ENCODE data around the gene BTBD2. TPM values are rescaled to one million over a fixed set of nuclear protein-coding genes. Genes with fewer than 3 reads are reported as not detected.

BTBD2 gene
- total RNA-seq, 1 experiment from 2014 or later: 32.6 TPM

DNA sequence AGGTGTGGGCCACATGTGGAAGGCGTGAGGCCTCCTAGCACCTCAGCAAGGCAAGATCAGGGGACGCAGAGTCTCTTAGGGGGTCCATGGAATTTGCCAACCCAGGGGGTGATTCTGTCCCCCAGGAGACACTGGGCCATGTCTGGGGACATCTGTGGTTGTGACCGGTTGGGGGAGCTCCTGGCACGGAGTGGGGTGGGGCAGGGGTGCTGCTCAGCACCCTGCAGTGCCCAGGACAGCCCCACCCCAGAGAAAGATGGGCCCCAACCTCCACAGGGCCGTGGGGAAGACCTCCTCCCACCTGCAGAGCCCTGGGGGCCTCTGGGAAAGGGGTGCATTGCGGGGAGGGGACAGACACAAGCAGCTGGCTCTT, 31.5 kb upstream of the BTBD2 start:
- Histone ChIP-seq H3K27me3 (replicated peaks) (no peaks in the 10 kb centered on the region), H3K9me3 (replicated peaks) (no peaks in the 10 kb centered on the region), H3K27ac (no peak overlapping the region), H3K4me3 (no peak overlapping the region), H3K36me3 (peaks cover 33% of the 10 kb centered on the region), H3K4me1 (replicated peaks) (peaks cover 40% of the 10 kb centered on the region)
- DNase-seq (ENCODE audit: low read depth in 1 of 2, low spot score in 2 of 2): no peak

DNA sequence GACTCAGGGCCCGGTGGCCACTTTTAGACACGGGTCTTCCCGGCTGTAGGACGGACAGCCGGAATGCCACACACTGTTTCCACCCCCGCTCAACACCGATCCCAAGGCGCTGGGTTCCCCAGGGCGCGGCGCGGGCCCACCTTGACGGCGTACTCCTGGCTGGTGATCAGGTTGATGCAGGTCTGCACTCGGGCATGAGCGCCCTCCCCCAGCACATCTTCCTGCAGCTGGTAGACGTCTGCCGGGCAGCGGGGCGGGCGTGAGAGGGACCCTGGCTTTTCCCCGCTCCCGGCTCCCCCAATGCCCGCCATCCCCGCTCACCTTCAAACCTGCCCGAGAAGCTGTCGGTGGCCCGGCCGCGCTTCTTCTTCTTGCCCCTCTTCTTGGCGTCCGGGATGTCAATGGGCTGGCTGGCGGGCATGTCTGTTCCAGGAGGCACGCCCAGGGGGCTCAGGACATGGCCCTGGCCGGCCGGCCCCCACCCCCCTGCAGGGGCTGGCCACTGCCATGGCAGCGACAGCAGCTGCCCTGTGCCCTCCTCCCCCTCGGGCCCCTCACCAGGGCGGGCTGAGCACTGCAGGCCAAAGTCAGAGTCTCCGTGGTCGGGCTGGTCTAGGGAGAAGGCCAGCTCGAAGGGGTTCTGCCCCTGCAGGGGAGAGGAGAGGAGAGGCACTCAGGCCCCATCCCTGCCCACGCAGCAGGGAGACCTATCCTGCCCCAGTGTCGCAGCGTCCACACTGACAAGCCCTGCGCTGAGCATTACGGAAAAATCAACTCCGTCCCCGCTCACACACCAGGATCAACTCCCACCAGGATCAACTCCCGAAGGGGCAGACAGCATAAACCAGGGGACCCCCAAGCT, 30.8 kb upstream of the BTBD2 start:
- Histone ChIP-seq H3K9me3 (replicated peaks) (no peaks in the 10 kb centered on the region), H3K27me3 (replicated peaks) (no peaks in the 10 kb centered on the region), H3K27ac (no peak overlapping the region), H3K36me3 (peaks cover 40% of the 10 kb centered on the region), H3K4me3 (no peak overlapping the region), H3K4me1 (replicated peaks) (peaks cover 35% of the 10 kb centered on the region)
- DNase-seq (ENCODE audit: low read depth in 1 of 2, low spot score in 2 of 2): peak in 1 of 2 experiments; percentile 43

DNA sequence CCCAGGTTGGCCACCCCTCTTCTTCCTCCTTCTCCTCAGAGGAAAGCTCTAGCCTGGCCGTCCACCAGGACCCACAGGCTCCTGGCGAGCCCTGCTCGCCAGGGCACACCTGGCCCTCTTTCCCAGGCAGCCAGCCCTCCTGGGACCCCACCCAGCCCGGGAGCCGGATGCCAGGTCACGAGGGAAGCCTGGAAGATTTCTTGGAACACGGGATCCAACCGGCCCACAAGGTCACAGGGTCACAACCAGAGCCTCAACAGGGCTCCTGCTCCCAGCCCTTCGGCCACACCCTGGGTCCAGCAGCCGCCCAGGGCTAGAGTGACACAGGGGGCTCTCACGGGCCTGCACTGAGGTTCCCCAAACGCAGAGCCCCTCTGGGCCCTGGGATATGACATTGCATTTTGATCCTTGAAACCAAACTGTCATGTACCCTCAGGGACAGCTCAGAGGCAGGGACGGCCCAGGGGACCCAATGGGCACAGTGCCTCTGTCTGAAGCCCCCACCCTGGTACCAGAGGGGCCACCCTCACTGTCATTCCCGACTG, 30.1 kb upstream of the BTBD2 start:
- peak in 1 of 2 experiments; percentile 40 for DNase-seq (ENCODE audit: low read depth in 1 of 2, low spot score in 2 of 2)
- no peak overlapping the region for H3K27ac ChIP-seq
- H3K4me1 ChIP-seq (replicated peaks): peaks cover 34% of the 10 kb centered on the region
- no peaks in the 10 kb centered on the region for H3K27me3 ChIP-seq (replicated peaks)
- H3K36me3 ChIP-seq: peaks cover 47% of the 10 kb centered on the region
- no peak overlapping the region for H3K4me3 ChIP-seq
- H3K9me3 ChIP-seq (replicated peaks): no peaks in the 10 kb centered on the region

DNA sequence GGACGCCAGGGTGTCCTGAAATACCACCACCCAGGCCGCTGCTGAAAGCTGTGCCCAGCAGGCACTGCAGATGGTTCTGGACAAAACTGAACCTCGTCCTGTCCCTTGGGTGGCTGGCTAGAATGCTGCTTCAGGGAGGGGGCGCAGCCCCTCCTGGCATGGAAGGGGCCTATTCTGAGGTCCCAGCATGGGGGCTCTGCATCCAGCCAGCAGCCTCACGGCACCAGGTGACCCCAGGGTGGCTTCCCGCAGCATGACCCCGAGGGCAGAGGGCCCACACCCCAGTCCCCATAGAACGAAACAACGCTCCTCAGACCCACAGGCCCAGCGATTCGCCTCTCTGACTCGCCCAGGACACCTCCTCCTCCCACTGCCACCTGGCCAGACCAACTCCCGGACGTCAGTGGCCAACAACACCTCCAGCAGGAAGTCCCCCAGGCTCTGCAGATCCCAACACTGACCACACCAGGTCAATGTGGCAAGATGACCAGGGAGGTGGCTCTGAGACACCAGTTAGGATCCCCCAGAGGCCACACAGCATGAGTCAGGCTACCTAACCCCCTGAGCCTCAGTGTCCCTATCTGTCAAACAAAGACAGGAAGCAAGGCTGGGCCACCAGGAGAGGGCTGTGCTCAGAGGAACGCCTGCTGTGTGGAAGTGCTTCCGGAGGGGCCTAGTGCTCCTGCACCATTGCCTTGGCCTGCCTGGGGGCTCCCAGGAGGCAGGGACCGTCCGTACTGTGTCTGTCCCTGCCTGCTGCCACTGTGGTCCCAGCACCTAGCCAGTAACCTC, 29.4 kb upstream of the BTBD2 start:
- Histone ChIP-seq H3K36me3 (peaks cover 44% of the 10 kb centered on the region), H3K4me1 (replicated peaks) (peaks cover 27% of the 10 kb centered on the region), H3K4me3 (no peak overlapping the region), H3K27ac (no peak overlapping the region), H3K9me3 (replicated peaks) (no peaks in the 10 kb centered on the region), H3K27me3 (replicated peaks) (no peaks in the 10 kb centered on the region)
- no peak for DNase-seq (ENCODE audit: low read depth in 1 of 2, low spot score in 2 of 2)

DNA sequence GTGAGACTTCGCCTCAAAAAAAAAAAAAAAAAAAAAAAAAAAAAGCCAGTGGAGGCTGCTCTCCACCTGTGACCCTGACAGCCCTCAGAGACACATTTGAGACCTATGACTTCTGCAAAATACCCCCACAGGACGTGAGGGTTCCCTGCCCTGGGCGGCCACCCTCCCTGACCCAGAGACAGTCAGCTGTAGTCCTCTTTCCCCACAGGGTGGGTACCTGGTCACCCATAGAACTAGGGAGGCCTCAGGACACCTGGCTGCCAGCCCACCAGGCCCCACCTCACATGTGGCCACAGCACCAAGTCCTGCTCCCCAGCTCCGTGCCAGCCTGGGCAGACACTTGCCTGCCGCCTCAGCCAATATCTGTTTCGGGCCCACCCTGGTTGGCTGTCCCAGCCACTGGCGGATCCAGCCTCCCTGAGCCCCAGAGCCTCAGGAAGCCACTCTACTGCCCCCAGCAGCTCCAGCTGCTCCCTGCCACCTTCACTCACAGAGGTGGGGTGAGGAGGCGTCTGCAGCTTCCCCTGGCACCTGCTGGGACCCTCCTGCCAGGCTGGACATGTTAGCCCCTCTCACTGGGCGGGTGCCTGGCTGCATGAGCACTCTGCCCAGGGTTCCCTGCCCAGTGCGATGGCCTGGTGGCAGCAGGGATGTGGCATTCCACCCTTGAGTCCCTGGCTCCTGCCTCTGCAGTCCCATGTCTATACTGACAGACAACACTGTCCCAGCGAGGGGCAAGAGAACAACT, 28.6 kb upstream of the BTBD2 start:
- Histone ChIP-seq H3K4me1 (replicated peaks) (peaks cover 19% of the 10 kb centered on the region), H3K27ac (no peak overlapping the region), H3K4me3 (no peak overlapping the region), H3K36me3 (peaks cover 43% of the 10 kb centered on the region), H3K9me3 (replicated peaks) (no peaks in the 10 kb centered on the region), H3K27me3 (replicated peaks) (no peaks in the 10 kb centered on the region)
- DNase-seq (ENCODE audit: low read depth in 1 of 2, low spot score in 2 of 2): peak in 1 of 2 experiments; percentile 42

DNA sequence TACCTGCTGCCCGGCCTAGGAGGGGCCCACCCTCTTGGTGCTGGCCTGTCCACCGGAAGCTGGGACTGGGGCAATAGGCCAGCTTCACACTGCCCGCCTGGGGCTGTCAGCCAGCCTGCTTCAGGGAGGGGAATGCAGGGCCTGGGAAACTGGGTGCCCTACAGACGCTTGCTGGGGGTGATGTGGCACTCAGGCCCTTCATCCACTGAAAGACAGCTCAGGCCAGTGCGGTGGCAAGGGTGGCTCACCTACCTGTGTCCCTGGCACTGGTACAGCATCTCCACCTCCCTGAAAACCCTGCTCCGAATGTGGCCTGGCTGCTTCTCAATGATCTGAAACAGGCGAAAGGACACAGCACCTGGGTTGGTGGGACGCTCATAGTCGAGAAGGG, 27.7 kb upstream of the BTBD2 start:
- peaks cover 17% of the 10 kb centered on the region for H3K4me1 ChIP-seq (replicated peaks)
- peaks cover 40% of the 10 kb centered on the region for H3K36me3 ChIP-seq
- no peak overlapping the region for H3K27ac ChIP-seq
- H3K9me3 ChIP-seq (replicated peaks): no peaks in the 10 kb centered on the region
- DNase-seq (ENCODE audit: low read depth in 1 of 2, low spot score in 2 of 2): no peak
- H3K27me3 ChIP-seq (replicated peaks): no peaks in the 10 kb centered on the region
- no peak overlapping the region for H3K4me3 ChIP-seq

DNA sequence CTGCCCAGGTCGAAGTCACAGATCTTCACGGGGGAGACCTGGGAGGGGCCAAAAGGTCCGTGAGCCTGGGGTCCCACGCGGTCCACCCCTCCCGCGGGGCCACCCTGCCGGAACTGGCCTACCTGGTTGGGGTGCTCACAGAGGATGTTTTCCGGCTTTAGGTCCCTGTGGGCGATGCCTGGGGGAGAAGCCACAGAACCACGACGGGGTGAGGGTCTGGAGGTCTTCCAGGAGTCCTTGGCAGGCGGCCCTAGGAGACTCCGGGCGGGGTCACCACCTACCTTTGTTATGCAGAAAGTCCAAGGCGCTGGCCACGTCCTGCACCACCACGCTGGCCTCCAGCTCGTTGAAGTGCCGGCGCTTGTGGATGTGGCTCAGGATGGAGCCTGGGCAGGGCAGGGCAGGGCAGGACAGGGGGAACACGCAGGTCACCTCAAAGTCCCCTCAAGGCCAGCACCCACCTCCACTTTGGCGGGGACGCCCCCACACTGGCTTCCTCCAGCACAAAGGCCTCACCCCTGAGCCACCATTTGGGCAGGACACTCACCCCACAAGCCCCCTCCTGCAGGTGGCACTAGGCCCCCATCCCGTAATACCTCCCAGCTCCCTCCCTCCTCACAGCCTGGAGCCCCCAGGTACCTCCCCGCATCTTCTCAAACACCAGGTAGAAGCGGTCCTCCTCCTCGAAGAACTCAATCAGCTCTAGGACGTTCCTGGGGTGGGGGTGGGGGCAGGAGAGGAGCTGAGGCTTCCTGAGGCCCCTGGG, 27.2 kb upstream of the BTBD2 start:
- peak in 1 of 2 experiments; percentile 44 for DNase-seq (ENCODE audit: low read depth in 1 of 2, low spot score in 2 of 2)
- Histone ChIP-seq H3K27ac (no peak overlapping the region), H3K9me3 (replicated peaks) (no peaks in the 10 kb centered on the region), H3K4me3 (no peak overlapping the region), H3K4me1 (replicated peaks) (peaks cover 13% of the 10 kb centered on the region), H3K36me3 (peaks cover 40% of the 10 kb centered on the region), H3K27me3 (replicated peaks) (no peaks in the 10 kb centered on the region)

DNA sequence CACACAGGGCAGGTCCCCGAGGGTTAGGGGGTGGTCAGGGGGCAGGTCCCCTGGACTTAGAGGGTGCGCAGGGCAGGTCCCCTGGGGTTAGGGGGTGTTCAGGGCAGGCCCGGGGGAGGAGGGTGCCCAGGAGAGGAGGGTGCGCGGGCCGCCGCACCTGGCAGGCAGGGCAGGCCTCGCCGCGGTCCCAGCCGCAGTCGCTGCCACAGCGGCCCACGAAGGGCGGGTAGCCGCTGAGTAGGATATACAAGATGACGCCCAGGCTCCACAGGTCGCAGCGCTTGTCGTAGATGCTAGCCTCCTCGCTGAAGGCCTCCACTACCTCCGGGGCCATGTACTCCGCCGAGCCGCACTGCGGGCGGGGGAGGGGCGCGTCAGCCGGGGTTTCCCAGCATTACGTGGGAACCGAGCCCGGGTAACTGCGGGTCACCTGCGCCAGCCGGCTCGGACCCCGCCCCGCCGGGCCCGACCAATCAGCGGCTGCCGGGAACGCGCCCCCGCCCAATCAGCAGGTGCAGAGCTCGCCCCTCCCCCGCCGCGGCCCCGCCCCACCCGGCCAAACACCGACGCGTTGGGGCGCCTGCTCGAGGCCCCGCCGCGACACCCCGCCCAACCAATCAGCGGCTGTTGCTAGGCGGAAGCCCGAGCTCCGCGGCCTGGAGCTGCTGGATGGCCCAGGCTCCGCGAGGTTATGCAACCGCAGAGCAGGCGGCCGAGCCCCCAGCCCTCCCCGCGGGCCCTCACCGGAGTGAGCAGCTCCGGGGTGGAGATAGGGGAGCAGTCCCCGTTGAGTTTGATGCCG, 26.4 kb upstream of the BTBD2 start:
- peak in 1 of 2 experiments; percentile 85 for DNase-seq (ENCODE audit: low read depth in 1 of 2, low spot score in 2 of 2)

DNA sequence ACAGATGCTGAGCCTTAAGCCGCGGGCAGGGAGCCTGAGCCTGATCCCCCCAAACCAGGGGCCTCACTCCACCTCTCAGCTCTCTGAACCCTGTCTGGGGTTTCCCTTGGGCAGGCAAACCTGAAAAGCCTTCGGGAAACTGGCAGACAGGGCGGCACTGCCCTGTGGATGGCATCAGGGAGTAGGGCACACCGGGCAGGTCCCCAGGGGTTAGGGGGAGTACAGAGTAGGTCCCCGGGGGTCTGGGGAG, 25.8 kb upstream of the BTBD2 start:
- peaks cover 37% of the 10 kb centered on the region for H3K36me3 ChIP-seq
- peak in 1 of 2 experiments; percentile 38 for DNase-seq (ENCODE audit: low read depth in 1 of 2, low spot score in 2 of 2)
- H3K4me1 ChIP-seq (replicated peaks): peaks cover 6% of the 10 kb centered on the region
- H3K9me3 ChIP-seq (replicated peaks): no peaks in the 10 kb centered on the region
- no peak overlapping the region for H3K27ac ChIP-seq
- H3K27me3 ChIP-seq (replicated peaks): no peaks in the 10 kb centered on the region
- H3K4me3 ChIP-seq: no peak overlapping the region

More for the DNA sequence above, 26.4 kb upstream of the BTBD2 start:
- no peak overlapping the region for H3K27ac ChIP-seq
- H3K4me3 ChIP-seq: no peak overlapping the region
- H3K9me3 ChIP-seq (replicated peaks): no peaks in the 10 kb centered on the region
- H3K4me1 ChIP-seq (replicated peaks): peaks cover 6% of the 10 kb centered on the region
- H3K27me3 ChIP-seq (replicated peaks): no peaks in the 10 kb centered on the region
- H3K36me3 ChIP-seq: peaks cover 40% of the 10 kb centered on the region

DNA sequence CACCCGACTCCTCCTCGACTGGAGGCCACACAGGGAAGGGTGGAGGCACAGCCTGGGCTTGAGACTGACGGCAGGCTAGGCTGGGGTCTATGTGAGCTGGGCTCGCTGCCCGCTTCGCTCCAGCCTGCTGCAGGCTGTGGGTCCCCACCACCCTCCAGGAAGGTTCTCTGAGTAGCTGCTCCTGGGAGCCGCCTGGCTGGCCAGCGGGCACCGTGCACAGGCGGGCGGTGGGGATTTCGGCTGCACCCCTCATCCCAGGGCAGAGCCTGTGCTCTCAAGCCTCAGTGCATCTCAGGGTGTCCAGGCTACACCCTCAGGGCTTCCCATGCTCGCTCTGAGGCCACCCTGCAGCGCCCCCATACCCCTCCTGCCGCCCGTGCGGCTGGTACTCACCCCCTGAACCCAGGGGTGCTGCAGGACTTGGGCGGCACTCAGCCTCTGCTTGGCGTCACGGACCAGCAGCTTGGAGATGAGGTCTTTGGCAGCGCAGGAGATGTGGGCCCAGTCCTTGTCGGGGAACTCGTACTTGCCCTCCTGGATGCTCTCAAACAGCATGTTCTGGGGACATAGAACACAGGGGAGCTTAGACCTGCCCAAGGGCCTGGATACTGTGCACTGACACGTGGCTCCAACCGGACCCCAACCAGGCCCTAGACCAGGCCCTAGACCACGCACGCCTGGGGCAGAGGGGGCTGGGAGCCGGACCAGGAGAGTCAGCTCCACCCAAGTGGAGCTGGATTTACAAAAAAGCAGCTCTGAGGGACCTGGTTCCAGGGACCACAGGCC, 25.3 kb upstream of the BTBD2 start:
- Histone ChIP-seq H3K9me3 (replicated peaks) (no peaks in the 10 kb centered on the region), H3K4me3 (no peak overlapping the region), H3K27me3 (replicated peaks) (no peaks in the 10 kb centered on the region), H3K4me1 (replicated peaks) (peaks cover 6% of the 10 kb centered on the region), H3K36me3 (peaks cover 31% of the 10 kb centered on the region), H3K27ac (no peak overlapping the region)
- no peak for DNase-seq (ENCODE audit: low read depth in 1 of 2, low spot score in 2 of 2)

DNA sequence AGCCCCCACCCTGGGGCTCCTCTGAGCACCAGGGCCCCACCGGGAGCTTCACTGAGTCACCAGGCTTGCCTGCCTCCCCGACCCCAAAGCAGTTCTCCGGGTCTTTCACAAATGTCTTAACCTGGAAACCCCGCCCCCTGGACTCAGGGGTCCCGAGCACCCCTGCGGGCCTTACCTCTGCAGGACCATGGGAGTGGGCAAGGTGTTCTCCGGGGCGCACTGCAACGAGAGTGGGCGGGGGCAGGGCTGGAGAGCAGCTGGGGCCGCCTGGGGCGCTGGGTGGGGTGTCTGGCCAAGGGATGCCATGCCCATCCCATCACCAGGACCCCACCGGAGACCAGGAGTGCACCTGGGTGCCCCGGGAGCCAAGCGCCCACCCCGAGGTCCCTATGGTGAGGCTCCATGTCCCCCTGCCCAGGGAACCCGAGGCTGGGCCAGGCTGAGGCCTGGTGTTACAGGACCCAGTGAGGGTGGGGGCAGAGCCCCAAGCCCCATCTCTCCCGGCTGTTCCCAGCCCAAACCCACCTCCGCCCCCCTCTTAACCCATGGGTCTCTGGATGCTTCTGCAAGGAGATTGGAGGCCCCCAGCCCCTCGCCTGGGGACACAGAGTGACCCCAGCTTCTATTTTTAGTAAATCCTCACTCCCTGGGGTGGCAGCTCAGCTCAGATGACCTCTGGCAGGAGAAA, 24.6 kb upstream of the BTBD2 start:
- Histone ChIP-seq H3K36me3 (peaks cover 28% of the 10 kb centered on the region), H3K4me3 (no peak overlapping the region), H3K27me3 (replicated peaks) (no peaks in the 10 kb centered on the region)

More for the DNA sequence above, 24.6 kb upstream of the BTBD2 start:
- Histone ChIP-seq H3K4me1 (replicated peaks) (peaks cover 6% of the 10 kb centered on the region), H3K9me3 (replicated peaks) (peaks cover 3% of the 10 kb centered on the region; the same call in 1 of the 2 replicates), H3K27ac (no peak overlapping the region)
- peak in 1 of 2 experiments; percentile 44 for DNase-seq (ENCODE audit: low read depth in 1 of 2, low spot score in 2 of 2)

Data from SJSA1 (cell line).